Activated naive CD4-positive, alpha-beta T cell treated with anti-CD3 and anti-CD28 coated beads for 36 hours (primary cell): ENCODE data around the gene PITRM1. TPM values are rescaled to one million over a fixed set of nuclear protein-coding genes. Genes with fewer than 3 reads are reported as not detected.
"Not testable (repeated sequence)": the region's sequence is repeated elsewhere in the genome, so short reads cannot be mapped to it uniquely, and the experiment has no call there.

Experiments used
- CTCF ChIA-PET: fragments of 350-600 bp; sonication (Branson Sonifier 250); formaldehyde crosslinking; loops from one replicate; lab custom pipeline; 2021; ENCODE audit warnings: antibody characterized with exemption; lab: Charles Lee
- DNase-seq: peaks from one replicate; pipeline ENCODE4 v3.0.0-alpha.2; 2020
- H3K27ac Mint-ChIP-seq: one replicate; pipeline ENCODE4 v1.8.0; 2021; ENCODE audit warnings: mild to moderate bottlenecking, mixed read lengths
- H3K27me3 Mint-ChIP-seq: one replicate; pipeline ENCODE4 v1.8.0; 2021; ENCODE audit warnings: low read depth, mixed read lengths
- H3K36me3 Mint-ChIP-seq: one replicate; pipeline ENCODE4 v1.8.0; 2021; ENCODE audit warnings: low read depth, mixed read lengths
- H3K4me1 Mint-ChIP-seq: one replicate; pipeline ENCODE4 v1.8.0; 2021; ENCODE audit warnings: low read depth, mixed read lengths
- H3K4me3 Mint-ChIP-seq: one replicate; pipeline ENCODE4 v1.8.0; 2021; ENCODE audit warnings: mild to moderate bottlenecking, moderate library complexity, mixed read lengths
- H3K9me3 Mint-ChIP-seq: one replicate; pipeline ENCODE4 v1.8.0; 2021; ENCODE audit warnings: mixed read lengths
- intact Hi-C: fragments of 100-400 bp; cut with micrococcal nuclease; formaldehyde crosslinking; loops from one replicate; pipeline ENCODE4 v1.15.1; 2023
- total RNA-seq, 2 experiments: library from RNA; stranded (reverse); gene quantifications; one replicate each; pipeline ENCODE4 v1.2.3, GENCODE V29; 2021

Gene PITRM1
- total RNA-seq, 2 experiments from 2014 or later: 65.6 to 74.5 TPM

DNA sequence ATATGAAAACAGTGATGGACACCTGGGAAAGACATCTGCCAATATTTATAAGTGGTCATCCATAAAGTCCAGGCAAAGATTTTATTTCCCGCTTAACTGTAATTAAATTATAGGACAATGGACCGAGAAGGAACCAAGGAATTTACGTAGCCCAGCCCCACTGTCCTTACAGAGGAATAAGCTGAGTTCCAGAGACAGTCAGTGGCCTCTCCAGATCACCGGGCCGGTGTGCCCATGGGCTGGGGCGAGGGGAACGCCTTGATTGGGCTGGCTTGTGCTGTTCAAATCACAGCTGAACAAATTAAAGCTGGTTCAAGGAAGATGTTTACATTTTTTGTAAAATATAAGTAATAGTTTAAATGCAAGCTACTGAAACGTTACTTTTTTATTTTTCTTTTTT, 64.5 kb downstream of the PITRM1 start:
- no peak overlapping the region for H3K4me3 Mint-ChIP-seq
- H3K36me3 Mint-ChIP-seq: peaks cover 58% of the 10 kb centered on the region
- no peaks in the 10 kb centered on the region for H3K4me1 Mint-ChIP-seq
- intact Hi-C loops: no loop called here
- CTCF ChIA-PET: no interaction called here
- H3K27ac Mint-ChIP-seq: no peak overlapping the region
- H3K27me3 Mint-ChIP-seq: no peaks in the 10 kb centered on the region
- no peak for DNase-seq
- no peaks in the 10 kb centered on the region for H3K9me3 Mint-ChIP-seq

DNA sequence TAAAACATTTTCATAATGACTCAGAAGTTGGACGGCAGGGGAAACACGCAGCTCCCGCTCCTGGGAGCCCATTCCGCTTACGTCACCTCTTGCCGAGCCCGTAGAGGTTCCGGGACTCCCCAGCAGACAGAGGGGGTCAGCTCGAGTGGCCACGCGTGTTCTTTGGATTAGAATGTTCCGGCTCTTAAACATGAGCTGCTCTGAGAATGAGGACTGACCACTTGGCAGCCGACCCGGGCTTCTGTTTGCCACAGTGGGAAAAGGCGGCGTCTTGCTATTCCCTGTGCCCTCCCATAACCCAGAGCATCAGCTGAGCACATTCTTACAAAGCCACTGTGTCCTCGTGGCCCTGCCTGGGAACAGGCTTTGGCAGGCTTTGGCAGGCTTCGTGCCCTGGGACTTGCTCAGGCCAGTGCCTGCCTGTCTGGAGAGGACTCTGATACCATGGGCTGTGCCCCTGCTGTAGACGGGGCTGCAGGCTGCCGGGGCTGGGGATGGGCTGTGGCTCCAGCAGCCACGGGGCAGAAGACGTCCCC, 65.1 kb downstream of the PITRM1 start:
- no peak overlapping the region for H3K4me3 Mint-ChIP-seq
- no peaks in the 10 kb centered on the region for H3K27me3 Mint-ChIP-seq
- no peaks in the 10 kb centered on the region for H3K9me3 Mint-ChIP-seq
- H3K4me1 Mint-ChIP-seq: no peaks in the 10 kb centered on the region
- CTCF ChIA-PET: interaction anchor here (1.0 kb wide), 1 partner anchor 16 kb away, joined by 3 read pairs; no protein-coding TSS in a partner anchor
- intact Hi-C loops: no loop called here
- H3K36me3 Mint-ChIP-seq: peaks cover 56% of the 10 kb centered on the region
- no peak overlapping the region for H3K27ac Mint-ChIP-seq
- DNase-seq: no peak

DNA sequence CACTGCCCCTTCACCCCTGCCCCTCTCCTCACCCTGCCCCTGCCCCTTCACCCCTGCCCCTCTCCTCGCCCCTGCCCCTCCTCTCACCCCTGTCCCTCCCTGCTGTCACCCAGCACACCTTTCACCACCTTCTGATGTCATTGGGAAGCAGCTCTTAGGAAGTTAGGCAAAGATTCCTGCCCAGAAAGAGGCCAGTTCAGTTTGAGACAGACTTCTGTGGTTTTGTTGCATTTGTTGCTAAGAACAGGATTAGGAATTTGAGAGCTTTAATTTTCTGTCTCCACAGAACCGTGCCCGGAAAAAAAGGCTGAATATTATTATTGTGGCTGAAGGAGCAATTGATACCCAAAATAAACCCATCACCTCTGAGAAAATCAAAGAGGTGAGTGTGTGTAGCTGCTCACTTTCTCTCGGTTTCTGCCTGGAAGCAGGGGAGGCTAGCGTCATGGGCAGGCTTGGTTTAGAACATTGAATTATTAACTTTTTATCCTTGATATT, 65.6 kb downstream of the PITRM1 start:
- Mint-ChIP-seq H3K4me3 (no peak overlapping the region), H3K36me3 (peaks cover 57% of the 10 kb centered on the region), H3K27ac (no peak overlapping the region), H3K27me3 (no peaks in the 10 kb centered on the region), H3K4me1 (no peaks in the 10 kb centered on the region), H3K9me3 (no peaks in the 10 kb centered on the region)
- DNase-seq: no peak
- CTCF ChIA-PET: interaction anchor here (1.0 kb wide), 1 partner anchor 16 kb away, joined by 3 read pairs; no protein-coding TSS in a partner anchor
- intact Hi-C loops: no loop called here

DNA sequence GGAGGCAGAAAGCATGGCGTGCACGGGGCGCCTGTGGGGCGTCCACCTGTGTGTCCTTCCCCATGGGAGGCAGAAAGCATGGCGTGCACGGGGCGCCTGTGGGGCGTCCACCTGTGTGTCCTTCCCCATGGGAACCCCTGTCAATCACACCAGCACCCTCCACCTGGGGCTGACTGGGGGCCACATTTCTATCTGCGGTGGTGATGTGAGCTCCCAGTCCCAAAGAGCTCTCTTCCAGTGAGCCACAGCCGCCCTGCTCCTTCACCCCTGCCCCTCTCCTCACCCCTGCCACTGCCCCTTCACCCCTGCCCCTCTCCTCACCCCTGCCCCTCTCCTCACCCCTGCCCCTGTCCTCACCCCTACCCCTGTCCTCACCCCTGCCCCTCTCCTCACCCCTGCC, 66.3 kb downstream of the PITRM1 start:
- H3K27me3 Mint-ChIP-seq, H3K4me3 Mint-ChIP-seq, H3K27ac Mint-ChIP-seq, intact Hi-C loops, H3K4me1 Mint-ChIP-seq, DNase-seq, H3K9me3 Mint-ChIP-seq: not testable (repeated sequence)
- CTCF ChIA-PET: interaction anchor here (1.0 kb wide), 1 partner anchor 15 kb away, joined by 3 read pairs; no protein-coding TSS in a partner anchor
- H3K36me3 Mint-ChIP-seq: peaks cover 55% of the 10 kb centered on the region

DNA sequence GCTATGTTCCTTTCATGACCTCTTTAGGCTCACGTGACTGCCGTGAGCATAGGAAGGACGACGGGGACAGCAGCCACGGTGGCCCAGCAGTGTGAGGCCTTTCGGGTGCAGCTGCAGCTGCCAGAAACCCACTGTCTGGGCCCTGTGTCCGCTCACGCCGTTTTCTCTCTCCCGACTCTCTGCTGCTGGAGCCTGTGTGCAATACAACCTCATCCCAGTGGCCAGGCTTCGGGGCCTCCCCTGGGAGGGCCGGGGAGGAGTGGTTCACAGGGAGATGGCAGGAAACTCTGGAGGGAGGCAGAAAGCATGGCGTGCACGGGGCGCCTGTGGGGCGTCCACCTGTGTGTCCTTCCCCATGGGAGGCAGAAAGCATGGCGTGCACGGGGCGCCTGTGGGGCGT, 66.7 kb downstream of the PITRM1 start:
- no peaks in the 10 kb centered on the region for H3K9me3 Mint-ChIP-seq
- no peaks in the 10 kb centered on the region for H3K27me3 Mint-ChIP-seq
- CTCF ChIA-PET: no interaction called here
- no peak for DNase-seq
- H3K4me3 Mint-ChIP-seq: no peak overlapping the region
- intact Hi-C loops: no loop called here
- H3K27ac Mint-ChIP-seq: no peak overlapping the region
- H3K4me1 Mint-ChIP-seq: no peaks in the 10 kb centered on the region
- H3K36me3 Mint-ChIP-seq: peaks cover 57% of the 10 kb centered on the region

DNA sequence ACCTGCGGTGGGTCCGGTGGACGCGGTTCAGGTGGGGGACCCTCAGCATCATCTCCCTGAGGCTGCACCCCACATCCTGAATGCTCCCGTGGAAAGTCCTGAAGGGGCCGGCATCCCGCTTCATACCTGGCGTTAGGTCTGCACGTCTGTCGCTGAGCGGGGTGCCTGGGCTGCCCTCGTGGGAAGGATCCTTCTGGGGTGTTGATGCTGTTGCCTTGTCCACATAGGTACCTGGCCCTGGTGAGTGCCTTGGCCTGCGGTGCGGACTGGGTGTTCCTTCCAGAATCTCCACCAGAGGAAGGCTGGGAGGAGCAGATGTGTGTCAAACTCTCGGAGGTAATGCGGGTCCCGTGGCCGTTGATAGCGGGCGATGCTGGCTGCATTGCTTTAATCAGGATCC, 67.4 kb downstream of the PITRM1 start:
- Mint-ChIP-seq H3K9me3 (no peaks in the 10 kb centered on the region), H3K4me3 (no peak overlapping the region), H3K27ac (no peak overlapping the region), H3K4me1 (no peaks in the 10 kb centered on the region), H3K27me3 (no peaks in the 10 kb centered on the region), H3K36me3 (peaks cover 55% of the 10 kb centered on the region)
- CTCF ChIA-PET: no interaction called here
- intact Hi-C loops: no loop called here
- no peak for DNase-seq

DNA sequence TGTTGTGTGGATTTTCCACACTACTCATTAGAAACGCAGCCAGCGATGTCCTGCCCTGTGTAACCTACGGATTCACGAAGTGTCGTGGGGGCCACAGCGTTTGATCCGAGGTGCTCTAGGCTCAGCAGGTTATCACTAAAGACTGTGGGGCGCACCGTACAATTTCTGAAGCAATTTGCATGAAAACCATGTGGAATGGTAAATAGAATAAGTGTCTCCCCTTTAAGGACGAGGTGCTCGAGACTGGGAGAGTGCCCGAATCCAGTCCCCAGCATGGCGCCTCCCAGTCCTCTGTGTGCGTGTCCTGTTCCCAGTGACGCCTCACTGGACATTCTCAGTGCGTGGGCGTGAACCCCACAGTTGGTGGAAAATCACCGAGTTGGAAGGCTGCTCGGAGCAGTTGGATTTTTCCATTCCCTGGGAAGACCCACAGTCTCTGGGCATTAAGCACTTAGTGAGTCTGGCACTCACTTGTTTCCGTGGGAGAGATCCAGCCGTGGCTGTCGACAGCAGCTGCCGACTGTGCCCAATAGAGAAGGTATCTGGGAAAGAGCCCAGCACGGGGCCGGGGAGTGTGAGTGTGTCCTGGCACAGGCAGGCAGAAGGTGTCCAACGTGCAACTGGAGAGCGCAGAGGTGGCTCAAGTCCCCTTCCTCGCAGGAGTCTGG, 68.2 kb downstream of the PITRM1 start:
- no peaks in the 10 kb centered on the region for H3K4me1 Mint-ChIP-seq
- peaks cover 56% of the 10 kb centered on the region for H3K36me3 Mint-ChIP-seq
- H3K9me3 Mint-ChIP-seq: no peaks in the 10 kb centered on the region
- no peak overlapping the region for H3K27ac Mint-ChIP-seq
- H3K4me3 Mint-ChIP-seq: no peak overlapping the region
- intact Hi-C loops: no loop called here
- DNase-seq: no peak
- CTCF ChIA-PET: no interaction called here
- no peaks in the 10 kb centered on the region for H3K27me3 Mint-ChIP-seq

DNA sequence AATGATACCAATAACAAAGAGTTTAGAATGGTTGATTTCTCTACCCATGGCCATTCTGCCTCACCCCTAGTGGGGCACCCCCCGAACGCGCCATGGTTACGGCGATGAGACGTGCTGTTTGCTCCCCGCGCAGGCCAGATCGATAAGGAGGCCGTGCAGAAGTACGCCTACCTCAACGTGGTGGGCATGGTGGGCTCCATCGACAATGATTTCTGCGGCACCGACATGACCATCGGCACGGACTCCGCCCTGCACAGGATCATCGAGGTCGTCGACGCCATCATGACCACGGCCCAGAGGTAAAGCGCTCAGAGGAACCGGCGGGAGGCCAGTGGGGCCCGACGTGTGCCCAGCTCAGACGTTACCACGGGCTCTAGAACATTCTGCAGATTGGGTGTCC, 68.9 kb downstream of the PITRM1 start:
- intact Hi-C loops: no loop called here
- DNase-seq: no peak
- Mint-ChIP-seq H3K27me3 (no peaks in the 10 kb centered on the region), H3K4me3 (no peak overlapping the region), H3K27ac (no peak overlapping the region), H3K36me3 (peaks cover 56% of the 10 kb centered on the region), H3K9me3 (no peaks in the 10 kb centered on the region), H3K4me1 (no peaks in the 10 kb centered on the region)
- CTCF ChIA-PET: no interaction called here

DNA sequence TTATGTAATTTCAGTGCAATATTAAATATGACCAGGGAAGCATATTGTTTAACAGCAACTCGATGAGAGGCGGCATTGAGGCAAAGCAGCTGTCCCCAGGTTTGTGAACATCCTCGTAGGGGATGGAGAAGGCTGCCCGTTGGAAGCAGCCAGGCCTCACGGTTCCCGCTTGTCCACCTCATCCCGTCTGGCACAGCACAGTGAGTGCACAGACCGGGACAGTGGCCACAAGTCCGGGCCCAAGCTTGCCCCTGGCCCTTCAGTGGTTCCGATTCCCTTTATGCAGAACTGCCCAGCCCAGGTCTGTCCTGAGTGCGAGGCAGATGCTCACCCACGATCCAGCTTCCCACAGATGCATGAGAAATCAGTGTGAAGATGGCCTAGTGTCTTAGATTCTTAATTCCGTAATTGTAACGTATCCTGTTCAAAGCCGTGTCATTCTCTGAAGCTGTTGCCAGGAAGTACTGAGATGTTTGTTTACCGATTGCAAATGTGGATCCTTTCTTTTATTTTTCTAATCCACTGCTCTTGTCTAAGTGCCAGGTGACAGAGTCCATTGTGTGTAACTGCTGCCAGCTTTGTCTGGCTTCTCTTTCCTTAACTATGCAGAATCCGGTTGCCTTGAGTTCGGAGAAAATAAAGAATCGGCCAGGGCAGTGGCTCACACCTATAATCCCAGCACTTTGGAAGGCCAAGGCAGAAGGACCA, 69.7 kb downstream of the PITRM1 start:
- Mint-ChIP-seq H3K4me3 (no peak overlapping the region), H3K27me3 (no peaks in the 10 kb centered on the region), H3K27ac (no peak overlapping the region), H3K4me1 (no peaks in the 10 kb centered on the region), H3K36me3 (peaks cover 54% of the 10 kb centered on the region), H3K9me3 (no peaks in the 10 kb centered on the region)
- CTCF ChIA-PET: no interaction called here
- intact Hi-C loops: no loop called here
- no peak for DNase-seq

DNA sequence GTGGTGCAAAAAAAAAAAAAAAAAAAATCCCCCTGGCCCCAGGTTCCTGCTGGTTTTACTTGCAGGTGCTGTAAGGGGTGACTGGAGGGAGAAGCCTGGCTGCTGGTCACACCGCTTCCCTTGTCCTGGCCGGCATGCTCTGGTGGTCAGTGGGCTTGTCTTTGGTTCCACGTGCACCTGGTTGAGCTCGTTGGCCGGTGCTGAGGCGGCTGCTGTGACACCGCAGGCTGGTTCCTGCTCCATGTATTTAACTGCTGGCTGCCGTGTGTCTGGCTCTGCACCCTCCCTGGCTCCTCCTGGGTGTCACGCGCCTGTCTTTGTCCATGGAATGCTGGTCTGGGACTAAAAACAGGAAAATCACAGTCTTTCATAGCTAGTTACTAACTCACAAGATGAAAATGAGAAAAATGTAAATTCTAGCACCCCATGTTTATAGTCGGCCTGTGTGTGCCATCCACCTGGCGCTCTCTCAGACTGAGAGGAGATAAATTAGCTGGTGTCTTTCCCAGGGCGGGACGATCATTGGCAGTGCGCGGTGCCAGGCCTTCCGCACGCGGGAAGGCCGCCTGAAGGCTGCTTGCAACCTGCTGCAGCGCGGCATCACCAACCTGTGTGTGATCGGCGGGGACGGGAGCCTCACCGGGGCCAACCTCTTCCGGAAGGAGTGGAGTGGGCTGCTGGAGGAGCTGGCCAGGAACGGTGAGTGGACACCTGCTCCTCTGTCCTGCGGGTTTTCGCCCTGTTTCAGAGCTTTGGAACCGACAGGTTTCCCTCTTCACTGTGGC, 71.5 kb downstream of the PITRM1 start:
- peaks cover 53% of the 10 kb centered on the region for H3K36me3 Mint-ChIP-seq
- CTCF ChIA-PET: no interaction called here
- H3K9me3 Mint-ChIP-seq: no peaks in the 10 kb centered on the region
- H3K4me1 Mint-ChIP-seq: peaks cover 8% of the 10 kb centered on the region
- no peak overlapping the region for H3K27ac Mint-ChIP-seq
- H3K4me3 Mint-ChIP-seq: no peak overlapping the region
- intact Hi-C loops: no loop called here
- no peak for DNase-seq
- no peaks in the 10 kb centered on the region for H3K27me3 Mint-ChIP-seq

DNA sequence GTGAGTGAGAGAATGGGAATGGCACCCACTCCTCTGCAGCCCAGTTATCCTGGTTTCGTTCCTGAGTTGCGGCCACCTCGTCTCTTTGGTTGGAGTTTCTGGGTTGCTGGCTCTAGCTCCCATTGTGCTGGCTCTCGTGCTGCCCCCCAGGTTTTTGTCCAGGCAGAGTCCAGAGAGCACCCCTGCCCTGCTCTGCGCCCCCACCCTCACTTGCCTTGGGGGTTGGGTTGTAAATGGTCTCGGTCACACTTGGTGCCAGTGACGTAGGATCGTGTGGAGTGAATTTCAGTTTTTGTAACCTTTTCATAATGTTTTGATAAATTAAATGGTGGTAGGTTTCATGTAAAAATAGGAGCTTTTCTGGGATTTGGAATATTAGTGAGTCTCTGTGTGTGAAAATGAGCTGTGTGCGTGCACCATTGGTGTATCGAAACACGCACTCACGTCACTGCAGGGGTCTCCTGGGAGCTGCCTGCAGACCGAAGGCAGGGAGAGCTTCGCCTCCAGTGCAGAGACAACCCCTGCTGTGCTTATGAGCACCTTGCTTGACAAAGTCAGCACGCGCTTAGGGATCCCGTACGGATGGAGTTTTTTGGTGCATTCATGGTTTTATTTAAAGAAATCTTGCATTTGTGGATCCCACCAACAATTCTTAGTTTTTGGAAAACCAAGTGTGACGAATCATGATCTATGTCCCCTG, 72.3 kb downstream of the PITRM1 start:
- Mint-ChIP-seq H3K9me3 (no peaks in the 10 kb centered on the region), H3K27me3 (no peaks in the 10 kb centered on the region), H3K4me3 (no peak overlapping the region), H3K36me3 (peaks cover 53% of the 10 kb centered on the region), H3K4me1 (peaks cover 16% of the 10 kb centered on the region), H3K27ac (no peak overlapping the region)
- intact Hi-C loops: no loop called here
- CTCF ChIA-PET: no interaction called here
- no peak for DNase-seq
